Measurements from ENCODE around the gene ZNF117. TPM values are rescaled to one million over a fixed set of nuclear protein-coding genes. Genes with fewer than 3 reads are reported as not detected.
"Not testable (repeated sequence)": the region's sequence is repeated elsewhere in the genome, so short reads cannot be mapped to it uniquely, and the experiment has no call there.

ZNF117 gene
- total RNA-seq, 1 experiment from 2014 or later, result 2.5 TPM

DNA sequence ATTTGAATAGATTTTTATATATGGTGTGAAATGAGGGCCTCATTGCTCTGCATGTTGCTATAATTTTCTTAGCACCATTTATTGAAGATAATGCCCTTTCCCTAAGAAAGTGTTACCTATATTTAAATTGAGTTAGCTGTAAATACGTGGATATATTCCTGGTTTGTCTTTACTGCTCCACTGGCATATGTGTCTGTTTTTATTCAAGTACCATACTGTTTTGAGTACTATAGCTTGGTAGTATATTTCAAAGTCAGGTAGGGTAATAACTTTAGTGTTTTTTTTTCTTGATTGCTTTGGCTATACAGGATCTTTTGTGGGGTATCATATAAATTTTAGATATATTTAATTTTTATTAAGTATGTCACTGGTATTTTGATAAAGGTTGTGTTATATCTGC is 56.4 kb downstream of the ZNF117 start:
- intact Hi-C loops (cut with micrococcal nuclease; ENCODE audit: unreplicated experiment), result no loop called here
- H3K36me3 Mint-ChIP-seq (ENCODE audit: insufficient read depth, unreplicated experiment), result no peaks in the 10 kb centered on the region
- no peak overlapping the region for H3K27ac Mint-ChIP-seq (ENCODE audit: unreplicated experiment)
- BruUV-seq (replicated peaks), result no TSS peak
- CTCF ChIA-PET, result no interaction called here
- no peak for TF ChIP-seq CTCF (IDR thresholded peaks at IDR 0.05; ENCODE audit: unreplicated experiment)
- peaks cover 2% of the 10 kb centered on the region for H3K9me3 Mint-ChIP-seq (ENCODE audit: low read depth, unreplicated experiment)
- H3K27me3 Mint-ChIP-seq (ENCODE audit: unreplicated experiment), result no peaks in the 10 kb centered on the region
- H3K4me3 Mint-ChIP-seq (ENCODE audit: low read depth, unreplicated experiment), result no peak overlapping the region
- no peak for DNase-seq
- no peaks in the 10 kb centered on the region for H3K4me1 Mint-ChIP-seq (ENCODE audit: low read depth, unreplicated experiment)

DNA sequence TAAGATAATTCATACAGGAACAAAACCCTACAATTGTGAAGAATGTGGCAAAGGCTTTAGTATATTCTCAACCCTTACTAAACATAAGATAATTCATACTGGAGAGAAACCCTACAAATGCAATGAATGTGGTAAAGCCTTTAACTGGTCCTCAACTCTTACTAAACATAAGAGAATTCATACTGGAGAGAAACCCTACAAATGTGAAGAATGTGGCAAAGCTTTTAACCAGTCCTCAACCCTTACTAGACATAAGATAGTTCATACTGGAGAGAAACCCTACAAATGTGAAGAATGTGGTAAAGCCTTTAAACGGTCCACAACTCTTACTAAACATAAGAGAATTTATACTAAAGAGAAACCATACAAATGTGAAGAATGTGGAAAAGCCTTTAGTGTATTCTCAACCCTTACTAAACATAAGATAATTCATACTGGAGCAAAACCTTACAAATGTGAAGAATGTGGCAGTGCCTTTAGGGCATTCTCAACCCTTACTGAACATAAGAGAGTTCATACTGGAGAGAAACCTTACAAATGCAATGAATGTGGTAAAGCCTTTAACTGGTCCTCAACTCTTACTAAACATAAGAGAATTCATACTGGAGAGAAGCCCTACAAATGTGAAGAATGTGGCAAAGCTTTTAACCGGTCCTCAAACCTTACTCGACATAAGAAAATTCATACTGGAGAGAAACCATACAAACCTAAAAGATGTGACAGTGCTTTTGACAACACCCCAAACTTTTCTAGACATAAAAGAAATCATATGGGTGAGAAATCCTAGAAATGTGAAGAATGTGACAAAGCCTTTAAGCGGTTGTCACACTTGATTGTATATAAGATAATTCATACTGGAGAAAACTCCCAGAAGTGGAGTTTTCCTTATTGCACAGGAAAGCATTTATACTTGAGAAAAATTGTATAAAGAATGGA is 62.3 kb downstream of the ZNF117 start:
- BruUV-seq (replicated peaks); H3K27ac Mint-ChIP-seq (ENCODE audit: unreplicated experiment); intact Hi-C loops (cut with micrococcal nuclease; ENCODE audit: unreplicated experiment); H3K36me3 Mint-ChIP-seq (ENCODE audit: insufficient read depth, unreplicated experiment); H3K4me1 Mint-ChIP-seq (ENCODE audit: low read depth, unreplicated experiment); DNase-seq; H3K27me3 Mint-ChIP-seq (ENCODE audit: unreplicated experiment); CTCF ChIA-PET; H3K4me3 Mint-ChIP-seq (ENCODE audit: low read depth, unreplicated experiment); H3K9me3 Mint-ChIP-seq (ENCODE audit: low read depth, unreplicated experiment): not testable (repeated sequence)

Other genes starting within 250 kb of the ZNF117 start
- gene ZNF138, start 196.6 kb downstream of the ZNF117 start, total RNA-seq (2022), result 5.5 and 6.5 TPM in 2 replicates
- gene ZNF273, start 87.8 kb downstream of the ZNF117 start, total RNA-seq (2022), result 5.1 and 6.2 TPM in 2 replicates
- gene ERV3-1, start 15.7 kb upstream of the ZNF117 start, total RNA-seq (2022), result 7.2 and 7.6 TPM in 2 replicates

Measured in Calu3 (cell line).